HCT116 (cell line): Measurements from ENCODE around the gene BFSP2. TPM values are rescaled to one million over a fixed set of nuclear protein-coding genes. Genes with fewer than 3 reads are reported as not detected.
"Not testable (repeated sequence)": the region's sequence is repeated elsewhere in the genome, so short reads cannot be mapped to it uniquely, and the experiment has no call there.

Source experiments
- ATAC-seq: fragments of 200-7000 bp; cut with Tn5 transposase; 2 replicates; pipeline ENCODE4 v1.9.1; 2020; ENCODE audit warnings: mild to moderate bottlenecking, moderate library complexity
- BruUV-seq: library from RNA; stranded (reverse); fragments of 400-500 nt; replicated peaks from 2 replicates; lab custom pipeline; 2021; lab: Mats Ljungman, UMichigan
- CTCF ChIA-PET: fragments of 300-600 bp; sonication (Branson Sonifier 250); formaldehyde crosslinking; loops from one replicate; lab custom pipeline; 2021; ENCODE audit warnings: antibody characterized with exemption; lab: Charles Lee
- POLR2A ChIA-PET: fragments of 300-600, 350-600 bp; sonication (Branson Sonifier 250); formaldehyde crosslinking; loops from one replicate; lab custom pipeline; 2021; ENCODE audit warnings: antibody characterized with exemption; lab: Charles Lee
- RAD21 ChIA-PET, 2 experiments: fragments of 300-600 bp; sonication (Branson Sonifier 250); formaldehyde crosslinking; loops; one replicate each; lab custom pipeline; 2023; ENCODE audit warnings: low total read pairs in 2 of 2; ENCODE audit not compliant: uncharacterized antibody in 2 of 2, unreplicated experiment in 2 of 2, low non-redundant PET in 1 of 2; lab: Charles Lee
- DNase-seq: peaks from one replicate; pipeline ENCODE4 v3.0.0-alpha.2; 2010; ENCODE audit warnings: low read depth, low spot score
- H2AFZ ChIP-seq: fragments of 200-600 bp; shearing (Covaris generic), sonication (generic); 2 replicates; pipeline ENCODE4 v1.6.1; 2017; ENCODE audit warnings: low read depth, mixed run types, mixed read lengths, antibody characterized with exemption, low read length; ENCODE audit not compliant: poor library complexity, severe bottlenecking
- H3K27ac ChIP-seq: 2 replicates; pipeline ENCODE4 v1.5.1; 2012; ENCODE audit warnings: low read depth, low read length
- H3K27me3 ChIP-seq: fragments of 200-600 bp; sonication (generic); 2 replicates; pipeline ENCODE4 v1.6.1; 2016; ENCODE audit warnings: mixed run types, low read length, mixed read lengths; ENCODE audit not compliant: insufficient read depth
- H3K36me3 ChIP-seq, 2 experiments: fragments of 200-500 bp in 1 of 2; fragments of 200-600 bp in 1 of 2; sonication (Bioruptor generic) in 1 of 2; sonication (generic) in 1 of 2; 2 replicates each; pipeline versions ENCODE4 v1.5.1 to v1.6.1; 2014 to 2016; ENCODE audit warnings: low read length in 2 of 2, inconsistent platforms in 1 of 2, mixed read lengths in 1 of 2, mixed run types in 1 of 2; ENCODE audit not compliant: insufficient read depth in 2 of 2, control insufficient read depth in 1 of 2
- H3K4me1 ChIP-seq, 2 experiments: fragments of 200-600 bp in 1 of 2; sonication (generic) in 1 of 2; 2 replicates each; pipeline versions ENCODE4 v1.5.1 to v1.6.1; 2012 to 2017; ENCODE audit warnings: low read length in 2 of 2, inconsistent platforms in 1 of 2, mild to moderate bottlenecking in 1 of 2, mixed read lengths in 1 of 2, mixed run types in 1 of 2, moderate library complexity in 1 of 2; ENCODE audit not compliant: insufficient read depth in 2 of 2, control insufficient read depth in 1 of 2
- H3K4me2 ChIP-seq: fragments of 200-600 bp; sonication (generic); 2 replicates; pipeline ENCODE4 v1.6.1; 2017; ENCODE audit warnings: mixed run types, low read length, mixed read lengths
- H3K4me3 ChIP-seq, 2 experiments: fragments of 200-600 bp in 1 of 2; sonication (generic) in 1 of 2; replicated peaks in 1 of 2; 2 replicates each; pipeline ENCODE4 v1.5.1; 2011 to 2016; ENCODE audit warnings: low read length in 2 of 2, control low read depth in 1 of 2, low read depth in 1 of 2, mild to moderate bottlenecking in 1 of 2, mixed read lengths in 1 of 2, mixed run types in 1 of 2
- H3K79me2 ChIP-seq: fragments of 200-600 bp; sonication (generic); 2 replicates; pipeline ENCODE4 v1.6.1; 2017; ENCODE audit warnings: mild to moderate bottlenecking, mixed run types, low read length, moderate library complexity, mixed read lengths; ENCODE audit not compliant: insufficient read depth
- H3K9ac ChIP-seq: fragments of 200-600 bp; sonication (generic); 2 replicates; pipeline ENCODE4 v1.6.1; 2016; ENCODE audit warnings: low read length, mixed read lengths
- H3K9me2 ChIP-seq: fragments of 200-600 bp; sonication (generic), shearing (Covaris generic); 2 replicates; pipeline ENCODE4 v1.6.1; 2017; ENCODE audit warnings: mixed run types, mild to moderate bottlenecking, moderate library complexity; ENCODE audit not compliant: insufficient read depth
- H3K9me3 ChIP-seq, 2 experiments: fragments of 200-500 bp in 1 of 2; fragments of 200-600 bp in 1 of 2; sonication (Bioruptor generic) in 1 of 2; sonication (generic) in 1 of 2; 2 replicates each; pipeline ENCODE4 v1.6.1; 2014 to 2017; ENCODE audit warnings: low read length in 2 of 2, mixed read lengths in 2 of 2, inconsistent platforms in 1 of 2, low read depth in 1 of 2, mild to moderate bottlenecking in 1 of 2, mixed run types in 1 of 2, moderate library complexity in 1 of 2; ENCODE audit not compliant: control insufficient read depth in 1 of 2, insufficient read depth in 1 of 2
- H4K20me1 ChIP-seq: fragments of 200-600 bp; sonication (generic), shearing (Covaris generic); 2 replicates; pipeline ENCODE4 v1.6.1; 2017; ENCODE audit warnings: mixed run types, mild to moderate bottlenecking, moderate library complexity; ENCODE audit not compliant: insufficient read depth
- CEBPB ChIP-seq: IDR thresholded peaks from 2 replicates; pipeline ENCODE4 v1.6.1; 2012; ENCODE audit warnings: low read depth
- EZH2 ChIP-seq: fragments of 200-600 bp; sonication (generic); IDR thresholded peaks from 2 replicates; pipeline ENCODE4 v1.6.1; 2017; ENCODE audit warnings: antibody characterized with exemption, mixed run types
- EZH2phosphoT487 ChIP-seq: fragments of 200-600 bp; IDR thresholded peaks from 2 replicates; pipeline ENCODE4 v1.6.1; 2018; ENCODE audit warnings: antibody characterized with exemption, borderline replicate concordance
- FOSL1 ChIP-seq: IDR thresholded peaks from 2 replicates; pipeline ENCODE4 v1.6.1; 2012; ENCODE audit warnings: low read depth
- JUND ChIP-seq: IDR thresholded peaks from 2 replicates; pipeline ENCODE4 v1.6.1; 2012
- RAD21 ChIP-seq: IDR thresholded peaks from 2 replicates; pipeline ENCODE4 v1.6.1; 2012; ENCODE audit warnings: low read depth, mild to moderate bottlenecking
- SIN3A ChIP-seq: IDR thresholded peaks from 2 replicates; pipeline ENCODE4 v1.6.1; 2012; ENCODE audit warnings: low read depth
- SRF ChIP-seq: IDR thresholded peaks from 2 replicates; pipeline ENCODE4 v1.6.1; 2012; ENCODE audit warnings: low read depth
- ZFX ChIP-seq: fragments of 450-650 bp; IDR thresholded peaks from 2 replicates; pipeline ENCODE4 v1.6.1; 2017
- ZNF274 ChIP-seq: fragments of 200-500 bp; sonication (Bioruptor generic); IDR thresholded peaks from 2 replicates; pipeline ENCODE4 v1.6.1; 2014; ENCODE audit warnings: mild to moderate bottlenecking, low read depth, low read length, inconsistent platforms
- intact Hi-C: fragments of 100-400 bp; cut with micrococcal nuclease; formaldehyde crosslinking; loops from 2 replicates; pipeline ENCODE4 v1.10.0; 2022
- total RNA-seq: library from RNA; stranded (reverse); gene quantifications from one replicate; pipeline ENCODE4 v1.2.1, GENCODE V29; 2021; ENCODE audit not compliant: unreplicated experiment

BFSP2 gene
- total RNA-seq, 1 experiment from 2014 or later, result not detected

- TF ChIP-seq CEBPB, result no peak
- TF ChIP-seq, all 23 proteins: peak for 0
Observed at GRCh38 chr3:133472889-133473288, 73.0 kb downstream of the BFSP2 start (continued).

- H3K9me2 ChIP-seq, H3K27me3 ChIP-seq, H4K20me1 ChIP-seq, H3K79me2 ChIP-seq, CTCF ChIA-PET, H3K9me3 ChIP-seq, H3K4me2 ChIP-seq, H2AFZ ChIP-seq, DNase-seq, H3K9ac ChIP-seq, RAD21 ChIA-PET, H3K36me3 ChIP-seq, BruUV-seq, ATAC-seq, intact Hi-C loops, H3K27ac ChIP-seq, POLR2A ChIA-PET, H3K4me3 ChIP-seq: not testable (repeated sequence)
- H3K4me1 ChIP-seq, result peaks cover 0 to 24% of the 10 kb centered on the region in 2 experiments; a peak in 2 of 4 replicates
Observed at GRCh38 chr3:133473472-133474191, 73.8 kb downstream of the BFSP2 start.

GRCh38 chr3:133474251-133474801 lies 74.5 kb downstream of the BFSP2 start:
- no peaks in the 10 kb centered on the region for H3K36me3 ChIP-seq
- no TSS peak for BruUV-seq
- no peak for TF ChIP-seq ZNF274
- no peak for TF ChIP-seq JUND
- no peak for TF ChIP-seq SRF
- no peak for TF ChIP-seq RAD21
- no peak for TF ChIP-seq EZH2phosphoT487
- no peak for TF ChIP-seq FOSL1
- TF ChIP-seq ZFX, result no peak
- no peak for TF ChIP-seq SIN3A
- TF ChIP-seq EZH2, result no peak
- no peak for TF ChIP-seq CEBPB
- H3K4me2 ChIP-seq, result no peak overlapping the region
- H3K9me3 ChIP-seq, result no peaks in the 10 kb centered on the region
- no peak overlapping the region for H3K9ac ChIP-seq
- intact Hi-C loops, result no loop called here
- H3K9me2 ChIP-seq, result no peaks in the 10 kb centered on the region
- H3K4me1 ChIP-seq, result peaks cover 1 to 30% of the 10 kb centered on the region in 2 experiments; a peak in 3 of 4 replicates
- peak overlapping the region; percentile 51 for H2AFZ ChIP-seq
- CTCF ChIA-PET, result no interaction called here
- no peak overlapping the region for H3K4me3 ChIP-seq
- ATAC-seq, result no peak
- H3K27ac ChIP-seq, result no peak overlapping the region
- no peaks in the 10 kb centered on the region for H3K79me2 ChIP-seq
- POLR2A ChIA-PET, result no interaction called here
- RAD21 ChIA-PET, result no interaction called here
- no peaks in the 10 kb centered on the region for H4K20me1 ChIP-seq
- no peaks in the 10 kb centered on the region for H3K27me3 ChIP-seq
- no peak for DNase-seq
